HepG2 (cell line): Measurements from ENCODE around the gene BRSK2. TPM values are rescaled to one million over a fixed set of nuclear protein-coding genes. Genes with fewer than 3 reads are reported as not detected.

Experiments used
- ATF5 ChIP-seq: sonication (generic); formaldehyde crosslinking; IDR thresholded peaks from 2 replicates; pipeline ENCODE4 v1.4.0; 2020; ENCODE audit warnings: mild to moderate bottlenecking, low read depth, missing genetic modification reagents
- CHCHD3 ChIP-seq: sonication (generic); formaldehyde crosslinking; IDR thresholded peaks from 2 replicates; pipeline ENCODE4 v1.8.0; 2022; ENCODE audit warnings: mild to moderate bottlenecking, missing genetic modification reagents, moderate library complexity
- GABPB1 ChIP-seq: IDR thresholded peaks from 2 replicates; pipeline ENCODE4 v1.6.1; 2016; ENCODE audit warnings: mild to moderate bottlenecking, missing genetic modification reagents, moderate library complexity, missing compliant biosample characterization
- HDAC2 ChIP-seq: sonication (generic); formaldehyde crosslinking; IDR thresholded peaks from 2 replicates; pipeline ENCODE4 v1.4.0; 2020; ENCODE audit warnings: missing genetic modification reagents
- IKZF1 ChIP-seq: fragments of 450-650 bp; IDR thresholded peaks from 2 replicates; pipeline ENCODE4 v1.7.1; 2016
- JARID2 ChIP-seq: sonication (generic); formaldehyde crosslinking; IDR thresholded peaks from 2 replicates; pipeline ENCODE4 v1.8.1; 2023; ENCODE audit warnings: missing genetic modification reagents, inconsistent platforms; ENCODE audit not compliant: insufficient replicate concordance
- KAT8 ChIP-seq: IDR thresholded peaks from 2 replicates; pipeline ENCODE4 v1.6.1; 2016; ENCODE audit warnings: missing genetic modification reagents, missing compliant biosample characterization
- KLF13 ChIP-seq: sonication (generic); formaldehyde crosslinking; IDR thresholded peaks from 2 replicates; pipeline ENCODE4 v1.4.0; 2020; ENCODE audit warnings: mild to moderate bottlenecking, missing genetic modification reagents
- MAFF ChIP-seq: IDR thresholded peaks from 2 replicates; pipeline ENCODE4 v1.6.1; 2011; ENCODE audit warnings: low read depth, low read length, improper control_type of control experiment
- ZKSCAN5 ChIP-seq: sonication (generic); formaldehyde crosslinking; IDR thresholded peaks from 2 replicates; pipeline ENCODE4 v1.5.1; 2020; ENCODE audit warnings: mild to moderate bottlenecking, missing genetic modification reagents
- ZNF260 ChIP-seq: sonication (generic); formaldehyde crosslinking; IDR thresholded peaks from 2 replicates; pipeline ENCODE4 v1.4.0; 2020; ENCODE audit warnings: missing genetic modification reagents, low read depth, mild to moderate bottlenecking, borderline replicate concordance
- ZNF318 ChIP-seq: sonication (generic); formaldehyde crosslinking; IDR thresholded peaks from 2 replicates; pipeline ENCODE4 v1.4.0; 2020; ENCODE audit warnings: mild to moderate bottlenecking, missing genetic modification reagents
- ZNF329 ChIP-seq: sonication (generic); formaldehyde crosslinking; IDR thresholded peaks from 2 replicates; pipeline ENCODE4 v1.9.0; 2021; ENCODE audit warnings: low read depth, mild to moderate bottlenecking, missing genetic modification reagents
- ZNF337 ChIP-seq: sonication (generic); formaldehyde crosslinking; IDR thresholded peaks from 2 replicates; pipeline ENCODE4 v1.5.1; 2020; ENCODE audit warnings: missing genetic modification reagents, low read depth, mild to moderate bottlenecking, borderline replicate concordance
- ZNF710 ChIP-seq: sonication (generic); formaldehyde crosslinking; IDR thresholded peaks from 2 replicates; pipeline ENCODE4 v1.5.0; 2020; ENCODE audit warnings: mild to moderate bottlenecking, missing genetic modification reagents, borderline replicate concordance
- ZSCAN20 ChIP-seq: sonication (generic); formaldehyde crosslinking; IDR thresholded peaks from 2 replicates; pipeline ENCODE4 v1.4.0; 2020; ENCODE audit warnings: missing genetic modification reagents, mild to moderate bottlenecking, borderline replicate concordance
- polyA plus RNA-seq, 8 experiments: library from polyadenylated mRNA; depleted of rRNA in 3 of 8; stranded (reverse) in 7 of 8; unstranded in 1 of 8; fragments of >200 nt; fragmentation: Illumina TruSeq in 4 of 8; extraction: Trizol in 4 of 8; gene quantifications; 2 replicates each; pipeline versions ENCODE4 v1.2.1 to v1.2.3, GENCODE V29; 2011 to 2016; ENCODE audit warnings: low read depth in 4 of 8, missing spikeins in 1 of 8, mixed read lengths in 1 of 8; ENCODE audit not compliant: insufficient read depth in 1 of 8
- total RNA-seq, 5 experiments: library from RNA; depleted of rRNA; stranded (reverse); fragments of >200 nt; fragmentation: Illumina TruSeq; extraction: Trizol; gene quantifications; 2 replicates each; pipeline ENCODE4 v1.2.3, GENCODE V29; 2016; ENCODE audit warnings: low read depth in 1 of 5

BRSK2 gene
- total and polyA plus RNA-seq, 2 of the 13 experiments (the other 11 are each of a cell fraction or from before 2014, with no cell fraction given): 0.74 to 1.1 TPM

- no peak for TF ChIP-seq ZNF318
- TF ChIP-seq ATF5 (CRISPR knock-in tag): no peak
- no peak for TF ChIP-seq ZNF260 (CRISPR knock-in tag)
- TF ChIP-seq IKZF1: no peak
- TF ChIP-seq JARID2 (CRISPR knock-in tag): no peak
- TF ChIP-seq MAFF: no peak
- TF ChIP-seq GABPB1 (CRISPR knock-in tag): peak; percentile 45
- TF ChIP-seq ZNF710 (CRISPR knock-in tag): peak; percentile 19; the same call in 1 of the 2 replicates
- TF ChIP-seq ZNF337 (CRISPR knock-in tag): no peak
- TF ChIP-seq ZNF329: no peak
- TF ChIP-seq CHCHD3 (CRISPR knock-in tag): 0 out of 2 replicates have a peak, but pooled peaks have one; percentile 73
- no peak for TF ChIP-seq ZSCAN20 (CRISPR knock-in tag)
- TF ChIP-seq ZKSCAN5: no peak
- TF ChIP-seq HDAC2: 0 out of 2 replicates have a peak, but pooled peaks have one; percentile 39
- TF ChIP-seq KAT8 (CRISPR knock-in tag): 0 out of 2 replicates have a peak, but pooled peaks have one; percentile 23
- no peak for TF ChIP-seq KLF13 (CRISPR knock-in tag)
Measured at GRCh38 chr11:1401656-1402221, 12.0 kb downstream of the BRSK2 start (continued).
